Measurements from ENCODE around the gene LMAN2L.

GRCh38 chr2:96663829-96664228 is 76.0 kb downstream of the LMAN2L start:
- no peak for TF ChIP-seq CTCF (IDR thresholded peaks at IDR 0.05; ENCODE audit: low read depth, low read length, poor library complexity, severe bottlenecking)
- TF ChIP-seq EZH2phosphoT487 (IDR thresholded peaks at IDR 0.05; ENCODE audit: borderline replicate concordance, low read length): no peak

Measured in DOHH2 (cell line).